ENCODE data around the gene NRM.
"Not testable (repeated sequence)": the region's sequence is repeated elsewhere in the genome, so short reads cannot be mapped to it uniquely, and the experiment has no call there.

- TF ChIP-seq EZH2phosphoT487 (IDR thresholded peaks at IDR 0.05; ENCODE audit: borderline replicate concordance); POLR2A (IDR thresholded peaks at IDR 0.05; ENCODE audit: borderline replicate concordance, extremely low read depth, insufficient read depth, insufficient read length); CTCF (IDR thresholded peaks at IDR 0.05 in 2 of 3, conservative IDR thresholded peaks at IDR 0.05 in 1 of 3; ENCODE audit: borderline replicate concordance in 1 of 3, insufficient read depth in 1 of 3, low read depth in 2 of 3, low read length in 2 of 3); ZFX (IDR thresholded peaks at IDR 0.05); REST (IDR thresholded peaks at IDR 0.05; ENCODE audit: low read depth); MAX (IDR thresholded peaks at IDR 0.05): not testable (repeated sequence)
- TF ChIP-seq SP1 (IDR thresholded peaks at IDR 0.05; ENCODE audit: low read depth) = peak; percentile 27; the same call in 1 of the 2 replicates
Observed at GRCh38 chr6:30666300-30666699, 24.5 kb downstream of the NRM start.
